CD14-positive monocyte (primary cell): ENCODE data around the gene PA2G4. TPM values are rescaled to one million over a fixed set of nuclear protein-coding genes. Genes with fewer than 3 reads are reported as not detected.
A peak's percentile ranks its signal among the peaks of the same experiment; 100 is the strongest.

Experiments
- DNase-seq, 3 donors: peaks; one replicate each; pipeline ENCODE4 v3.0.0-alpha.2; 2011 to 2022
- H2AFZ ChIP-seq: 2 replicates; pipeline ENCODE4 v1.6.0; 2012; ENCODE audit warnings: mild to moderate bottlenecking, low read depth, low read length, inconsistent platforms; ENCODE audit not compliant: insufficient read depth, poor library complexity, severe bottlenecking
- H3K27ac ChIP-seq, 2 donors: 1 replicate in 1 of 2; 2 replicates in 1 of 2; pipeline ENCODE4 v1.5.1; 2012 to 2013; ENCODE audit warnings: low read length in 2 of 2, control low read depth in 1 of 2, inconsistent platforms in 1 of 2, low read depth in 1 of 2, mild to moderate bottlenecking in 1 of 2
- H3K27me3 ChIP-seq, 2 donors: one replicate each; pipeline versions ENCODE4 v1.6.0 to v1.6.1; 2011 to 2013; ENCODE audit warnings: low read length in 2 of 2; ENCODE audit not compliant: control insufficient read depth in 2 of 2, insufficient read depth in 2 of 2
- H3K36me3 ChIP-seq, 2 donors: replicated peaks in 1 of 2; 1 replicate in 1 of 2; 2 replicates in 1 of 2; pipeline versions ENCODE4 v1.5.1 to v1.6.1; 2012 to 2013; ENCODE audit warnings: low read length in 2 of 2, control low read depth in 1 of 2, inconsistent platforms in 1 of 2, mild to moderate bottlenecking in 1 of 2; ENCODE audit not compliant: insufficient read depth in 2 of 2, control insufficient read depth in 1 of 2
- H3K4me1 ChIP-seq, 2 donors: 1 replicate in 1 of 2; 2 replicates in 1 of 2; pipeline versions ENCODE4 v1.5.1 to v1.6.1; 2012 to 2013; ENCODE audit warnings: low read length in 2 of 2, control low read depth in 1 of 2, inconsistent platforms in 1 of 2, mild to moderate bottlenecking in 1 of 2, moderate library complexity in 1 of 2; ENCODE audit not compliant: insufficient read depth in 2 of 2, control insufficient read depth in 1 of 2
- H3K4me2 ChIP-seq: replicated peaks from 2 replicates; pipeline ENCODE3; 2012; ENCODE audit warnings: low read length, moderate library complexity, mild to moderate bottlenecking; ENCODE audit not compliant: poor library complexity, severe bottlenecking; ENCODE audit errors: extremely low read depth
- H3K4me3 ChIP-seq, 3 experiments: fragments of 200-600 bp in 1 of 3; sonication (generic) in 1 of 3; replicated peaks in 1 of 3; 1 replicate in 2 of 3; 2 replicates in 1 of 3; pipeline ENCODE4 v1.5.1; 2011 to 2013; ENCODE audit warnings: low read length in 3 of 3, mild to moderate bottlenecking in 3 of 3, control low read depth in 2 of 3, low read depth in 2 of 3, inconsistent platforms in 1 of 3, moderate library complexity in 1 of 3
- H3K79me2 ChIP-seq: 2 replicates; pipeline ENCODE4 v1.6.0; 2012; ENCODE audit warnings: mild to moderate bottlenecking, control low read depth, inconsistent platforms, low read length, moderate library complexity; ENCODE audit not compliant: insufficient read depth
- H3K9ac ChIP-seq: 2 replicates; pipeline ENCODE4 v1.6.0; 2017; ENCODE audit warnings: low read length, mild to moderate bottlenecking; ENCODE audit not compliant: insufficient read depth, poor library complexity, severe bottlenecking
- H3K9me3 ChIP-seq, 2 donors: replicated peaks in 1 of 2; 1 replicate in 1 of 2; 2 replicates in 1 of 2; pipeline versions ENCODE4 v1.5.1 to v1.6.1; 2012 to 2013; ENCODE audit warnings: low read length in 2 of 2, control low read depth in 1 of 2; ENCODE audit not compliant: control insufficient read depth in 1 of 2, insufficient read depth in 1 of 2
- H4K20me1 ChIP-seq: 2 replicates; pipeline ENCODE4 v1.6.0; 2012; ENCODE audit warnings: mild to moderate bottlenecking, low read length, control low read depth, moderate library complexity; ENCODE audit not compliant: insufficient read depth
- H3K27ac Mint-ChIP-seq, 7 donors: one replicate each; pipeline ENCODE4 v1.8.0; 2020; ENCODE audit warnings: mild to moderate bottlenecking in 7 of 7, mixed read lengths in 7 of 7, moderate library complexity in 6 of 7, inconsistent platforms in 2 of 7
- H3K27me3 Mint-ChIP-seq, 3 donors: one replicate each; pipeline ENCODE4 v1.8.0; 2021 to 2022; ENCODE audit warnings: low read depth in 3 of 3, mild to moderate bottlenecking in 3 of 3, mixed read lengths in 3 of 3, moderate library complexity in 3 of 3, inconsistent platforms in 1 of 3
- H3K36me3 Mint-ChIP-seq, 2 donors: one replicate each; pipeline ENCODE4 v1.8.0; 2020; ENCODE audit warnings: mixed read lengths in 2 of 2, inconsistent platforms in 1 of 2, mild to moderate bottlenecking in 1 of 2
- H3K4me1 Mint-ChIP-seq: one replicate; pipeline ENCODE4 v1.8.0; 2020; ENCODE audit warnings: mild to moderate bottlenecking, mixed read lengths
- H3K4me3 Mint-ChIP-seq, 2 donors: one replicate each; pipeline ENCODE4 v1.8.0; 2020; ENCODE audit warnings: mild to moderate bottlenecking in 2 of 2, mixed read lengths in 2 of 2, moderate library complexity in 1 of 2
- H3K9me3 Mint-ChIP-seq, 7 donors: one replicate each; pipeline ENCODE4 v1.8.0; 2020 to 2022; ENCODE audit warnings: mixed read lengths in 7 of 7, mild to moderate bottlenecking in 6 of 7, moderate library complexity in 6 of 7, inconsistent platforms in 2 of 7
- CTCF ChIP-seq: fragments of 200-600 bp; IDR thresholded peaks from one replicate; pipeline ENCODE4 v1.8.0; 2022; ENCODE audit warnings: antibody characterized with exemption, mild to moderate bottlenecking
- WGBS: methylation state at CpG from one replicate; pipeline ENCODE4 v1.1.5; 2013; ENCODE audit warnings: missing lambda C conversion rate; ENCODE audit not compliant: insufficient coverage; 5-methylcytosine and 5-hydroxymethylcytosine counted together
- intact Hi-C, 2 donors: fragments of 100-400 bp; cut with micrococcal nuclease; formaldehyde crosslinking; loops; one replicate each; pipeline versions ENCODE4 v1.15.0 to v1.15.1; 2023
- polyA plus RNA-seq, 3 donors: library from polyadenylated mRNA; depleted of rRNA in 1 of 3; unstranded in 2 of 3; stranded (reverse) in 1 of 3; fragments of 300-500 nt in 2 of 3; fragments of >200 nt in 1 of 3; fragmentation: Illumina TruSeq in 2 of 3; gene quantifications; 1 replicate in 2 of 3; 2 replicates in 1 of 3; pipeline ENCODE4 v1.2.3, GENCODE V29; 2012 to 2021

PA2G4 gene
- polyA plus RNA-seq, 3 donors: 83.0 to 84.2 (median 83.0) TPM

DNA sequence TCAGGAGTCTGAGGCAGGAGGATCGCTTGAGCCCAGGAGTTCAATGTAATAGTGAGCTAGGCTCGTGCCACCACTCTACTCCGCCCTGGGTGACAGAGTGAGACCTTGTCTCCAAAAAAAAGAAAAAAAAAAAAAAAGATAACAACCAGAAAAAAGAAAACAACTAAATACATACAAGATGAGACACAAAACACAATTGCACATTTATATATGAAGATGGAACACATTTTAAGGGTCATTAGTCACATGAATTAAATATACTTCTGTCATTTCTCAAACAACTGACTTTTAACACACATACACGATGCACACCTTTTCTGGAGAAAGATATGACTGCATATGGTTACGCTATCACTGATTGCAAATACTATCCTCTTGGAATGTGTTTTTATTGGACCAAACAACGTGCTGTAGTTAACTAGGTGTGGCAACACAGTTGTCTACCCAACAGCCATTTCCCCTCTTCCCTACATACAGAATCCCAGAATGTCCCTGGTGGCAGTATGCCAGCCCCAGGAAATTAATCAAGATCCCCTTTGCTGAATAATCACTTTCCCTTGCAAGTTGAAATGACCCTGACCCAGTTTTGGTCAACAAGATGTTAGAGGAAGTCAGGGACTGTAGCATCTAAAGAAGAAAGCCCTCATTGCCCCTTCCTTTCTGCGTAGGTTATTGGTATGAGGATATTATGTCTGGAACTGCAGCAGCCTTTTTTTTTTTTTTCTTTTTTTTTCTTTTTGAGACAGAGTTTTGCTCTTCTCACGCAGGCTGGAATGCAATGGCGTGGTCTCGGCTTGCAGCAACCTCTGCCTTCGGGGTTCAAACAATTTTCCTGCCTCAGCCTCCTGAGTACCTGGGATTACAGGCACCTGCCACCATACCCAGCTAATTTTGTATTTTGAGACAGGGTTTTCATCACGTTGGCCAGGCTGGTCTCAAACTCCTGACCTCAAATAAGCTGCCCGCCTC, 42.4 kb downstream of the PA2G4 start:
- H4K20me1 ChIP-seq: no peaks in the 10 kb centered on the region
- Mint-ChIP-seq H3K4me3 (no peak overlapping the region), H3K4me1 (peaks cover 43% of the 10 kb centered on the region), H3K36me3 (peaks cover 36 to 42% of the 10 kb centered on the region in 2 donors), H3K27me3 (peaks cover 0 to 2% (median 0%) of the 10 kb centered on the region in 3 donors), H3K9me3 (peaks cover 0 to 2% (median 0%) of the 10 kb centered on the region in 7 donors), H3K27ac (no peak overlapping the region)
- no peaks in the 10 kb centered on the region for H3K27me3 ChIP-seq
- no peak overlapping the region for H3K27ac ChIP-seq
- H3K4me3 ChIP-seq: no peak overlapping the region
- no peak overlapping the region for H3K9ac ChIP-seq
- H3K4me2 ChIP-seq: no peak overlapping the region
- H3K79me2 ChIP-seq: no peaks in the 10 kb centered on the region
- H3K36me3 ChIP-seq: peaks cover 28 to 29% of the 10 kb centered on the region in 2 donors
- peaks cover 45% of the 10 kb centered on the region in 2 donors for H3K4me1 ChIP-seq
- H2AFZ ChIP-seq: no peak overlapping the region
- no peak for TF ChIP-seq CTCF
- no peaks in the 10 kb centered on the region for H3K9me3 ChIP-seq
- DNase-seq: no peak
- intact Hi-C loops: no loop called here
- 93% methylated on average over 2 of the region's 13 CpGs for WGBS

- Mint-ChIP-seq H3K27me3 (peaks cover 0 to 4% (median 2%) of the 10 kb centered on the region in 3 donors), H3K36me3 (peaks cover 5 to 12% of the 10 kb centered on the region in 2 donors), H3K4me1 (peaks cover 28% of the 10 kb centered on the region), H3K27ac (peak overlapping the region; percentile 83 to 97 (median 88)), H3K9me3 (no peaks in the 10 kb centered on the region), H3K4me3 (peak overlapping the region in 1 of 2 donors; percentile 48)
- H3K79me2 ChIP-seq: no peaks in the 10 kb centered on the region
- no peaks in the 10 kb centered on the region for H3K27me3 ChIP-seq
- no peak overlapping the region for H3K9ac ChIP-seq
- peak; percentile 37 to 55 (median 51) for DNase-seq
- H3K4me2 ChIP-seq: peak overlapping the region; percentile 12
- no peak overlapping the region for H3K4me3 ChIP-seq
- H3K27ac ChIP-seq: peak overlapping the region in 1 of 2 donors; percentile 2
- H2AFZ ChIP-seq: no peak overlapping the region
- no CpG with 5 or more reads among the region's 3 CpGs for WGBS
- intact Hi-C loops: loop anchor here (2.0 to 5.0 kb wide), 2 partner anchors 22 to 33 kb away; partner anchors contain the start of genes ESYT1 (in 1 of the 2), RPL41 (in 1 of the 2) and ZC3H10 (in 1 of the 2)
- H4K20me1 ChIP-seq: no peaks in the 10 kb centered on the region
- no peak for TF ChIP-seq CTCF
- no peaks in the 10 kb centered on the region for H3K9me3 ChIP-seq
- H3K36me3 ChIP-seq: no peaks in the 10 kb centered on the region
- peaks cover 28 to 31% of the 10 kb centered on the region in 2 donors for H3K4me1 ChIP-seq
These were observed 46.2 kb downstream of the PA2G4 start for GRCh38 chr12:56150563-56150962.
